Neural progenitor cell (in vitro differentiated cells): ENCODE results near the gene PDE9A.
A peak's percentile ranks its signal among the peaks of the same experiment; 100 is the strongest.

ENCODE experiments used
- CTCF ChIP-seq: fragments of 200-600 bp; sonication (generic); IDR thresholded peaks from 2 replicates; pipeline ENCODE4 v1.5.1; 2017; ENCODE audit warnings: antibody characterized with exemption, mild to moderate bottlenecking
- EZH2 ChIP-seq: fragments of 200-600 bp; sonication (generic); IDR thresholded peaks from 2 replicates; pipeline ENCODE4 v1.6.1; 2017; ENCODE audit warnings: antibody characterized with exemption, mild to moderate bottlenecking, moderate library complexity

- peak; percentile 46 for TF ChIP-seq CTCF
- no peak for TF ChIP-seq EZH2
Observed at GRCh38 chr21:42679319-42680057, 26.1 kb downstream of the PDE9A start.
